DMS 273 (cell line): Measurements from ENCODE around the gene DDX53.

Source experiments
- DNase-seq: peaks from one replicate; lab custom pipeline; 2025; ENCODE audit not compliant: unreplicated experiment; lab: John Stamatoyannopoulos, UW

DDX53 gene

GRCh38 chrX:22999696-23000223 lies at the start of gene DDX53:
TSS of gene DDX53 (plus strand) at chrX:22999960. CDS start at chrX:23000058, 98 bp downstream.
- no peak for DNase-seq

DNA sequence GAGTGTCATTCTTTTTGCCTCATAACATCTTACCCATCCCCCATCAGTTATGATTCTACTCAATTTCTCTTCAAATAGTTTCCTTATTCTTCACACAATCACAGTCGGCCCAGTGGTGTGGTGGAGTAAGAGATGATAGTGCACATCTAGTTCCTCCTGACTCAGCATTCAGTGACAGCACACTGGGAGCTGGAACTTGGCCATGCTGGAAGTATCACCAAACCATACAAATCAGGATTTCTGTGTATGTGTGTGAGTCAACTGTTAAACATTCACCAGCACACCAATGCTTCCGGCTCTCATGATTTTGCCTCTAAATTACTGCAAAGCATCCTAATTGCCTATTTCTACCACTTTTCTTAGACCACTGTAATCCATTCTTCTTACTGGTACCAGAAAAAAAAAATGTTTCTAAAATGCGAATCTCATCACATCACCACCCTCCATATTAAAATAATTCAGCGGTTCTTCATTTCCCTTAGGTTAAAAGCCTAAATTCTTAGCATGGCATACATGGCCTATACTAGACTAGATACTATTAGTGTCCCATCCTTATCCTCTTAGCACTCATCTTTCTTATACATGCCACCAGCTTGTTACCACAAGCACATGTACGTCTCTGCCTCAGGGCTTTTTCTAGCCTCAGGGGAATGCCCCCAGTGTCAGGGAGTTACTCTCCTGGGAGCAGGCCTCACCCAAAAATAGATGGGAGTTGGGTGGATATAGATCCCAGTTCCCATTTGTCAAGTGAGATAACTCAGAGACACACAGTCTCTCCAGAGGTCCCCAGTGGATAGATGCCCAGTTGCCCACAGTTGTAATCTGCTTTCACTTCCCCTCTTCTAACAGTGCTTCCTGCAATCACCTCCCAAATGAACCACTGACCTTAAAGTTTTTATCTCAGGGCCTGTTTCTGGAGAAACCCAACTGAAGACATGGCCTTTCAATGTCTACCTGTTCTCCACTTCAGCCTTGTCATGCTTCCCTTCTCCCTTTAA lies 49.2 kb upstream of the DDX53 start:
- DNase-seq, result no peak

DNA sequence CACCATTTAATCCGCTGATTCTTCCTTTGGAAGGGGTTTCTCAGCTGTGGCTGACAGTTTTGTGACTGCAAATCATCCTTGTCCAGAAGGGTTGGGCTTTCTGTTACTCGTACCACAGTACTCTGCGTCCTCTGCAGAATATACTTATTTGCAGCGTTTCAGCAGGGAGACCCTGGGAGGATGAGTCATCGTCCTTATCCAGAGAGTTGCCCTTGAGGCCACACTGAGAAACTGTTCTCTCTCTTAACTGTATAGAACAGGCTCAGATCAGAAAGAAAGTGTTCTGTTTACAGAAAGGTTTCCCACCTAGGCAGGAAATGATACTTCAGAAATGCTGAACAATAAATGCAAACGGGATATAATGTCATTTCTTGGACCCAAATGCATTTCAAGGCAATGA lies 47.8 kb upstream of the DDX53 start:
- DNase-seq, result no peak

GRCh38 chrX:22958250-22958649 lies 41.5 kb upstream of the DDX53 start:
- DNase-seq, result no peak

GRCh38 chrX:22959204-22959920 lies 40.4 kb upstream of the DDX53 start:
- DNase-seq, result no peak

- no peak for DNase-seq
Measured at GRCh38 chrX:22963196-22963595, 36.6 kb upstream of the DDX53 start.

- no peak for DNase-seq
Measured at GRCh38 chrX:22968494-22968893, 31.3 kb upstream of the DDX53 start.

DNA sequence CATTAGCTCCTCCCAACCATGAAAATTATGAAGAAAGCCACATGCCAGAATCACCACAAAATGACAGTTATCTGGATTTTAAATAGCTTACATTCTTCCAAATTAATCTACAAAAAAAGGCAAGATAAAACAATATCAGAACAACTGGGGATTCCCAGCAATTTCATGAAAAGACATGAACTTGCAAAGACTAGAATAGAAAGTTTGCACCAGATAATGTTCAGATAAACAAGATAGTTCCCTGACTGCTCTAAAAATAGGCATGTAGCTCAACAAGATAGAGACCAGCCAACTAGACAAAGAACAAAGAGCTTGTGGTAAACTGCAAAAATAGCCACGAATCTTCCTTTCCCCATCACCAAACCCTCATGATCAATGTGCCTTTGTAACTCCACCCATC lies 30.3 kb upstream of the DDX53 start:
- DNase-seq, result no peak

DNA sequence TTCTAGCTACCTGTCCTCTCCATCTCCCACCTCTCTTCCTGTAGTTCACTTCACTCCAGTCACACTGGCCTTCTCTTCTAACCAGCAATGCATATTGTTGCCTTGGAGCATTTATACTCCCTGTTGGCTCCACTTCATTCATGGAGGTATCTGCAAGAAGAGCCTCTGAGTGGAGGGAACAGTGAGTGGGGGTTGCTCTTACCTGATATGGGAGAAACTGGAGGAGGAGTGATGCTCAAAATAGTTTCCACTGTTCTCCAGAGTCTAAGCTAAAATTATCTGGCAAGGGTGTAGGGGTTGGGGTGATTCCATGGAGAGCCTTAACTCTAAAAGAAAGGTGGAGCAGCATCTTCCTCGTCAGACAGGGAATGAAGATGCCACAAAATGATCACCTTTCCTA lies 28.9 kb upstream of the DDX53 start:
- DNase-seq, result no peak

DNA sequence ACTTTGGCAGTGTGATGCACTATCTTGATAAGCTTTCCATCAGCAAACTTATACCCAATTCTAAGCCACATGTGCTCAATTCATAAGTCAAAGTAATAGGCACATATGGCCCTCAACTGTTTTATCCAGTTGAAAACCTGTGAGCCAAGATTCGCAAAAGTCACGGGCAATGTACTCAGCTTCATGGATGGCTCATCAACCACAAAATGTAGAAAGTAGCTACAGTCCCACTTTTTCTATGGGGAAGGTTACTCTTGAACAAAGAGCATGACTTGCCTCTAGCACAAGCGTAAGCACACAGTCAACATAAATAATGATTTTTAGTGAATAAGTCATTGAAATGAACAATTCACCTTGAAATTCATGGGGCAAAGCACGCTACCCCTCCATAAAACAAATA lies 25.1 kb upstream of the DDX53 start:
- DNase-seq, result no peak

DNA sequence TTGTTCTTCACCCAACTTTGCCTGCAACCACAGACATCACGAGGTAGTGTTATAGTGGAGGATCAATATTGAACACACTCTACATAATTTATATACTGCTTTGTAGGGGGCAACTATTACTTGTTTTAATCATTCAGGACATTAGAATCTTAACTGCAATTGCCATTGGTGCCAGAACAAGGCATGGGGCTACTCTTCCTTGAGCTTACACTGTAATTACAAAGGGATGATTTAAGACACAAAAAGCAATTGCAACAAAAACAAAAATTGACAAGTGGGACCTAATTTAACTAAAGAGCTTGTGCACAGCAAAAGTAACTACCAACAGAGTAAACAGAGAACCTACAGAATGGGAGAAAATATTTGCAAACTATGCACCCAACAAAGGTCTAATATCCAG lies 24.0 kb upstream of the DDX53 start:
- no peak for DNase-seq

DNA sequence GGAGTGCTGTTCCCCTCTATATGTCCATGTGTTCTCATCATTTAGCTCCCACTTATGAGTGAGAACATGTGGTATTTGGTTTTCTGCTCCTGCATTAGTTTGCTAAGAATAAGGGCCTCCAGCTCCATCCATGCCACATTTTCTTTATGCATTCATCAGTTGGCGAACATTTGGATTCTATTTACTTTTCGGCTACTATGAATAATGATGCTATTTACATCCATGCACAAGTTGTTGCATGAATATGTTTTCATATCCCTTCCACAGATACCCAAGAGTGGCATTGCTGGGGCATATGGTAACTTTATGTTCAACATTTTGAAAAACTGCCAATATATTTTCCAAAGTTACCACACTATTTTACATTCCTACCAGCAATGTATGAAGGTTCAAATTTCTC lies 13.8 kb upstream of the DDX53 start:
- DNase-seq, result no peak

- DNase-seq, result no peak
Measured at GRCh38 chrX:22987452-22987851, 12.3 kb upstream of the DDX53 start.

DNA sequence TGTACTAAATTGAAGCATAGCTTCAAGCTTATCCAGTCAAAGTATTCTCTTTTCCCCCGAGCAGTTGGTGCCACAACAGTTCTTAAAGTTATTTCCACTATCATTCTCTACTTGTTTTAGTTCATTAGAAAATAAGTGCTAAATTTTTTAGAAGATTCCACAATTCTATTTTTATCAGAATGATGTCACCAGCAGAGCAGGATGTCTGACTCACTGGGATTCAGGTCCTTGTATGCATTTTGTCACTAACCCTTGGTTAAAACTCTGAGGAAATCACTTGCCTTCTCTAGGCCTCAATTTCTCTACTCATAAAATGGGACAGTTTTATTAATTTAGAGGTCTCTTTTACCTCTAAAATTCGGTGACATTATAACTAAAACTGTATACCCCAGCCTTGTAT lies 3.4 kb downstream of the DDX53 start:
- DNase-seq, result no peak

GRCh38 chrX:23008431-23009099 lies 8.8 kb downstream of the DDX53 start:
- peak; percentile 57 for DNase-seq

GRCh38 chrX:23012162-23012561 lies 12.4 kb downstream of the DDX53 start:
- DNase-seq, result no peak

- no peak for DNase-seq
Measured at GRCh38 chrX:23012636-23013035, 12.9 kb downstream of the DDX53 start.

GRCh38 chrX:23013366-23013765 lies 13.6 kb downstream of the DDX53 start:
- DNase-seq, result no peak

- no peak for DNase-seq
Measured at GRCh38 chrX:23031600-23031999, 31.8 kb downstream of the DDX53 start.

GRCh38 chrX:23035493-23035892 lies 35.7 kb downstream of the DDX53 start:
- peak; percentile 4 for DNase-seq

GRCh38 chrX:23046443-23046842 lies 46.7 kb downstream of the DDX53 start:
- no peak for DNase-seq
